Trophoblast cell (in vitro differentiated cells and primary cell): Measurements from ENCODE around the gene UGT2B17.
A peak's percentile ranks its signal among the peaks of the same experiment; 100 is the strongest.

ENCODE experiments used
- DNase-seq, 2 donors: peaks; one replicate each; pipeline ENCODE4 v3.0.0-alpha.2; 2016
- H2AFZ ChIP-seq: 2 replicates; pipeline ENCODE4 v1.6.1; 2013; ENCODE audit warnings: low read length, moderate library complexity, mild to moderate bottlenecking; ENCODE audit not compliant: insufficient read depth, poor library complexity
- H2AK5ac ChIP-seq: 2 replicates; pipeline ENCODE4 v1.6.1; 2013; ENCODE audit warnings: mild to moderate bottlenecking, low read length
- H2BK120ac ChIP-seq: 2 replicates; pipeline ENCODE4 v1.6.1; 2013; ENCODE audit warnings: low read length, mild to moderate bottlenecking, moderate library complexity; ENCODE audit not compliant: insufficient read depth, poor library complexity
- H2BK12ac ChIP-seq: 2 replicates; pipeline ENCODE4 v1.6.1; 2013; ENCODE audit warnings: mild to moderate bottlenecking, low read length, moderate library complexity
- H2BK5ac ChIP-seq: 2 replicates; pipeline ENCODE4 v1.6.1; 2013; ENCODE audit warnings: low read length, low read depth, moderate library complexity, mild to moderate bottlenecking; ENCODE audit not compliant: poor library complexity
- H3K14ac ChIP-seq: 2 replicates; pipeline ENCODE4 v1.6.1; 2013; ENCODE audit warnings: mild to moderate bottlenecking, low read length
- H3K18ac ChIP-seq: 2 replicates; pipeline ENCODE4 v1.6.1; 2013; ENCODE audit warnings: mild to moderate bottlenecking, low read length
- H3K23ac ChIP-seq: 2 replicates; pipeline ENCODE4 v1.6.1; 2013; ENCODE audit warnings: low read length
- H3K27ac ChIP-seq: 2 replicates; pipeline ENCODE4 v1.5.1; 2013; ENCODE audit warnings: low read depth, mild to moderate bottlenecking, inconsistent platforms, low read length, moderate library complexity
- H3K27me3 ChIP-seq: 2 replicates; pipeline ENCODE4 v1.6.1; 2013; ENCODE audit warnings: inconsistent platforms, mild to moderate bottlenecking, low read length, moderate library complexity; ENCODE audit not compliant: insufficient read depth
- H3K36me3 ChIP-seq, 2 experiments: 1 replicate in 1 of 2; 2 replicates in 1 of 2; pipeline ENCODE4 v1.6.1; 2013; ENCODE audit warnings: low read length in 2 of 2, mild to moderate bottlenecking in 2 of 2, moderate library complexity in 1 of 2; ENCODE audit not compliant: insufficient read depth in 2 of 2, control insufficient read depth in 1 of 2
- H3K4ac ChIP-seq: 2 replicates; pipeline ENCODE4 v1.6.1; 2013; ENCODE audit warnings: low read depth, mild to moderate bottlenecking, low read length, moderate library complexity
- H3K4me1 ChIP-seq, 2 experiments: 1 replicate in 1 of 2; 2 replicates in 1 of 2; pipeline ENCODE4 v1.6.1; 2013; ENCODE audit warnings: low read length in 2 of 2, mild to moderate bottlenecking in 2 of 2, moderate library complexity in 1 of 2; ENCODE audit not compliant: insufficient read depth in 2 of 2, control insufficient read depth in 1 of 2
- H3K4me2 ChIP-seq: 2 replicates; pipeline ENCODE4 v1.6.1; 2013; ENCODE audit warnings: inconsistent platforms, mild to moderate bottlenecking, low read length, moderate library complexity
- H3K4me3 ChIP-seq: 2 replicates; pipeline ENCODE4 v1.5.1; 2013; ENCODE audit warnings: mild to moderate bottlenecking, low read depth, low read length, inconsistent platforms
- H3K79me1 ChIP-seq: one replicate; pipeline ENCODE4 v1.6.1; 2013; ENCODE audit warnings: low read length
- H3K79me2 ChIP-seq: 2 replicates; pipeline ENCODE4 v1.6.1; 2013; ENCODE audit warnings: low read length, mild to moderate bottlenecking; ENCODE audit not compliant: control insufficient read depth, insufficient read depth, poor library complexity
- H3K9ac ChIP-seq: 2 replicates; pipeline ENCODE4 v1.6.1; 2013; ENCODE audit warnings: mild to moderate bottlenecking, low read length
- H3K9me3 ChIP-seq: 2 replicates; pipeline ENCODE4 v1.6.1; 2013; ENCODE audit warnings: low read depth, mild to moderate bottlenecking, control low read depth, inconsistent platforms, low read length; ENCODE audit not compliant: insufficient read depth
- H4K12ac ChIP-seq: 2 replicates; pipeline ENCODE4 v1.6.1; 2013; ENCODE audit warnings: low read depth, mild to moderate bottlenecking, low read length, moderate library complexity
- H4K8ac ChIP-seq: 2 replicates; pipeline ENCODE4 v1.6.1; 2013; ENCODE audit warnings: low read depth, mild to moderate bottlenecking, low read length, moderate library complexity
- H4K91ac ChIP-seq: one replicate; pipeline ENCODE4 v1.6.1; 2013; ENCODE audit warnings: low read depth, mild to moderate bottlenecking, low read length, moderate library complexity
- WGBS: extraction: QIAGEN DNeasy Blood & Tissue Kit; methylation state at CpG from one replicate; pipeline ENCODE4 v1.1.7; 2013; ENCODE audit warnings: missing lambda C conversion rate; ENCODE audit not compliant: insufficient read length, insufficient coverage; ENCODE audit errors: extremely low coverage; 5-methylcytosine and 5-hydroxymethylcytosine counted together

Gene UGT2B17

DNA sequence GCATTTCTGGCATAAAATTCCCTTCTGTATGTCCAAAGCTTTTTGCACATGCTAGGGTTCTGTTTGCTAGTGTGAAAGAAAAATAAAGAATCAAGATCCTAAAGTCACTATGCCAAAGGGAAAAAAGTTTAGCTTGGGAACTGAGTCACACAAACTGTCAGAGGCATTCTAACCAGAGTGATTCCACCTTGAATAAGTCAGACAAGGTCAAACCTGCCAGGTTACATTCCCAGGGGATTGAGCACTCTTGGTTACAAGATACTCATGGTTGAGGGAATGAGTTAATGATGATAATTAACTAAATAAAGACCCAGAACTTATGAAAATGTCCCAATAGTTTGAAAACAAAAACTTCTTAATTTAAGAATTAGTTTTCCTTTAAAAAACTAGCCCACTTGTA is 13.7 kb upstream of the UGT2B17 start:
- no peaks in the 10 kb centered on the region for H3K36me3 ChIP-seq
- peak in 1 of 2 donors; percentile 33 for DNase-seq
- H3K4me3 ChIP-seq: no peak overlapping the region
- no peaks in the 10 kb centered on the region for H3K27me3 ChIP-seq
- H3K79me1 ChIP-seq: peaks cover 9% of the 10 kb centered on the region
- H2BK5ac ChIP-seq: no peak overlapping the region
- no peak overlapping the region for H2AFZ ChIP-seq
- no peak overlapping the region for H2AK5ac ChIP-seq
- no peak overlapping the region for H4K91ac ChIP-seq
- no peak overlapping the region for H3K27ac ChIP-seq
- no peak overlapping the region for H2BK120ac ChIP-seq
- no peak overlapping the region for H3K14ac ChIP-seq
- H3K4me2 ChIP-seq: no peak overlapping the region
- peaks cover 2 to 3% of the 10 kb centered on the region in 2 experiments for H3K4me1 ChIP-seq
- no peak overlapping the region for H3K23ac ChIP-seq
- no peak overlapping the region for H3K18ac ChIP-seq
- no peak overlapping the region for H2BK12ac ChIP-seq
- no peaks in the 10 kb centered on the region for H3K9me3 ChIP-seq
- H3K4ac ChIP-seq: no peak overlapping the region
- no peak overlapping the region for H3K9ac ChIP-seq
- H3K79me2 ChIP-seq: no peaks in the 10 kb centered on the region
- no peak overlapping the region for H4K8ac ChIP-seq
- no peak overlapping the region for H4K12ac ChIP-seq

DNA sequence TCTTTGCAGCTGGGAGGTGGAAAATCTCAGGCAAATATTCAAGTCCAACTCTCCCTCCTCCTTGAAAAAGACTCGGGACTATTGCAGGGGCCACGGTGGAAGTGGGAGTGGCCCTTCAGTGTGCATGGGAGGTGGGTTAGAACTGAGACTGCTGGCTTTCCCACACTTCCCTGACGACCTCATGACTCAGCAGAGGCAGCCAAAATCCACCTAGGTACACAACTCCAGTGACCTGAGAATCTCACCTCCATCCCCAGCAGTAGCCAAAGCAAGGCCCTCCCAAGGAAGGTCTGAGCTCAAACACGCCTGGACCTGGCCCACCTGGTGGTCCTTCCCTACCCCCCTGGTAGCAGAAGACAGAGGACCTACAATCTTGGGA is 6.2 kb upstream of the UGT2B17 start:
- H4K12ac ChIP-seq: peak overlapping the region; percentile 54
- no peaks in the 10 kb centered on the region for H3K36me3 ChIP-seq
- peak overlapping the region; percentile 79 for H2AK5ac ChIP-seq
- H2BK12ac ChIP-seq: no peak overlapping the region
- no peak for DNase-seq
- no peaks in the 10 kb centered on the region for H3K9me3 ChIP-seq
- no peaks in the 10 kb centered on the region for H3K27me3 ChIP-seq
- no peak overlapping the region for H3K23ac ChIP-seq
- no peak overlapping the region for H3K4me3 ChIP-seq
- no CpG with 5 or more reads among the region's 4 CpGs for WGBS
- H2BK5ac ChIP-seq: no peak overlapping the region
- H3K79me2 ChIP-seq: no peaks in the 10 kb centered on the region
- H4K8ac ChIP-seq: no peak overlapping the region
- no peak overlapping the region for H3K4me2 ChIP-seq
- H3K79me1 ChIP-seq: peaks cover 2% of the 10 kb centered on the region
- H2AFZ ChIP-seq: no peak overlapping the region
- peak overlapping the region; percentile 73 for H4K91ac ChIP-seq
- H3K4me1 ChIP-seq: peaks cover 3 to 4% of the 10 kb centered on the region in 2 experiments
- no peak overlapping the region for H2BK120ac ChIP-seq
- H3K4ac ChIP-seq: no peak overlapping the region
- peak overlapping the region; percentile 53 for H3K18ac ChIP-seq
- H3K27ac ChIP-seq: no peak overlapping the region
- H3K9ac ChIP-seq: no peak overlapping the region
- H3K14ac ChIP-seq: peak overlapping the region; percentile 37

DNA sequence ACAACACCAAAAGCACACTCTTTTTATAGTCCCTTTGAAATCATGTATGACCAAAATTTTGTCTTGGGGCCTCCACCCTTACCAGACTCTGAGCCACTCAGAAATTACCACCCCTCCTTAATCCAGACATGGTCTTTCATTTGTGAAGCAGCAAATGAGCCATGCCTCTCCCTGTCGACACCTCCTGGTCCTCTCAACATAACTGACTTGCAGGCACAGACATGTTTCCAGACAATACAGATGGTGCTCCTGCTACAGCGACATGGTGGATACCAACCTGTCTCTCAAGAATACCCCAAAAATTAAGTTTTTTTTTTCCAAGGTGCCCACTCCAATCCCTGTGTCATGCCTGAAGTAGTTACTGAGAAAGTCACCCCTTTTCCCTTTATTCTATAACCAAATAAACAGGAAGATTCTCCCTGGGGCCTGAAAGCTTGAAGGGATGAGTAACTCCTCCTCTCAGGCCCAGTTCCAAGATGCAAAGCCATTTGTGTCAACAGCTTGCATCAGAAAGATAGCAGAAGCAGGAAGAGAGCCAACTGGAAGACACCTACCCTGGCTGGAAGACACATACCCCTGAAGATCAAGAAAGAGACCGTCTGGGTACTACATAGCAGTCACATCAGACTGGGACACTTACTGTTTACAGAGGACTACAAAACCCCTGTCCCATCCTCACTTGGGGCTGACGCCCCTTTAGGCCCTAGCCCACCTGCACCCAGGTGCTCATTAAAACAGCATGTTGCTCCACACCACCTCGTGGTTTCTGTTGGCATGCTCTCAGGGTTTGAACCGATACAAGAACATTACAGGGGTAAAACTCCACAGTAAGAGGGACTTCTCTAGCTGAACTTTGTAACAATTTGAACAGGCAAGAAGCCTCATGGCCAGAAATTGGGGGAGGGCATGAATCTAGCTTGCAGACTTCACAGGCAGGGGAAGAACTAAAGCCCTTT is 5.5 kb upstream of the UGT2B17 start:
- no peak for DNase-seq
- Histone ChIP-seq H3K23ac (no peak overlapping the region), H3K36me3 (no peaks in the 10 kb centered on the region), H3K9me3 (no peaks in the 10 kb centered on the region), H4K12ac (no peak overlapping the region), H3K9ac (no peak overlapping the region), H3K4me1 (peaks cover 3 to 4% of the 10 kb centered on the region in 2 experiments), H3K27ac (no peak overlapping the region), H3K4ac (no peak overlapping the region), H4K8ac (no peak overlapping the region), H2BK120ac (no peak overlapping the region), H3K18ac (no peak overlapping the region), H3K27me3 (no peaks in the 10 kb centered on the region), H4K91ac (no peak overlapping the region), H3K79me2 (no peaks in the 10 kb centered on the region), H3K4me3 (no peak overlapping the region), H3K4me2 (no peak overlapping the region), H2BK12ac (no peak overlapping the region), H2AK5ac (no peak overlapping the region), H2BK5ac (no peak overlapping the region), H3K79me1 (peaks cover 2% of the 10 kb centered on the region), H2AFZ (no peak overlapping the region), H3K14ac (no peak overlapping the region)
- no CpG with 5 or more reads among the region's 6 CpGs for WGBS

DNA sequence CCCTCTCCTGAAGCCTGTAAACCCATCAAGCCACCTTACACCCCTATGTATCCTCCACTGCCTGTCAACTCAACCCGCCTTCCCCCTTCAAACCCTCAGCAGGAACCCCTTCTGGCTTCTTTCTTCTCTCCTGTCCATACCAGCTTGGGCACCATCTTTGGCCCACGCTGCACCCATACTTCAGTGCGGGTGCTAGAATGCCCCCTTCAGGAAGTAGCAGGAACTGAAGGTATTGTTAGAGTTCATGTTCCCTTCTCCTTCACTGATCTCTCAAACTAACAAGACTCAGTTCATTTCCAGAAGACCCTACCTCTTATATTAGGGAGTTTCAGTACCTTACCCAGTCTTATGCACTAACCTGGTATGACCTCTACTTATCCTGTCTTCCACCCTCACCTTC is 1.5 kb upstream of the UGT2B17 start:
- Histone ChIP-seq H3K27me3 (no peaks in the 10 kb centered on the region), H3K4ac (no peak overlapping the region), H3K23ac (no peak overlapping the region), H4K8ac (no peak overlapping the region), H3K9me3 (no peaks in the 10 kb centered on the region), H4K12ac (no peak overlapping the region), H3K27ac (no peak overlapping the region), H3K36me3 (no peaks in the 10 kb centered on the region), H3K4me2 (no peak overlapping the region), H2AK5ac (no peak overlapping the region), H3K79me2 (no peaks in the 10 kb centered on the region), H3K9ac (no peak overlapping the region), H3K4me3 (no peak overlapping the region), H2AFZ (no peak overlapping the region), H3K79me1 (peaks cover 2% of the 10 kb centered on the region), H3K18ac (no peak overlapping the region), H3K14ac (no peak overlapping the region), H4K91ac (peak overlapping the region; percentile 47), H2BK12ac (no peak overlapping the region), H2BK5ac (no peak overlapping the region), H2BK120ac (no peak overlapping the region), H3K4me1 (peaks cover 3% of the 10 kb centered on the region in 2 experiments)
- WGBS: no CpG with 5 or more reads among the region's 3 CpGs
- DNase-seq: no peak
